ENCODE results near the gene POLL.
"Not testable (repeated sequence)": the region's sequence is repeated elsewhere in the genome, so short reads cannot be mapped to it uniquely, and the experiment has no call there.

Gene POLL

DNA sequence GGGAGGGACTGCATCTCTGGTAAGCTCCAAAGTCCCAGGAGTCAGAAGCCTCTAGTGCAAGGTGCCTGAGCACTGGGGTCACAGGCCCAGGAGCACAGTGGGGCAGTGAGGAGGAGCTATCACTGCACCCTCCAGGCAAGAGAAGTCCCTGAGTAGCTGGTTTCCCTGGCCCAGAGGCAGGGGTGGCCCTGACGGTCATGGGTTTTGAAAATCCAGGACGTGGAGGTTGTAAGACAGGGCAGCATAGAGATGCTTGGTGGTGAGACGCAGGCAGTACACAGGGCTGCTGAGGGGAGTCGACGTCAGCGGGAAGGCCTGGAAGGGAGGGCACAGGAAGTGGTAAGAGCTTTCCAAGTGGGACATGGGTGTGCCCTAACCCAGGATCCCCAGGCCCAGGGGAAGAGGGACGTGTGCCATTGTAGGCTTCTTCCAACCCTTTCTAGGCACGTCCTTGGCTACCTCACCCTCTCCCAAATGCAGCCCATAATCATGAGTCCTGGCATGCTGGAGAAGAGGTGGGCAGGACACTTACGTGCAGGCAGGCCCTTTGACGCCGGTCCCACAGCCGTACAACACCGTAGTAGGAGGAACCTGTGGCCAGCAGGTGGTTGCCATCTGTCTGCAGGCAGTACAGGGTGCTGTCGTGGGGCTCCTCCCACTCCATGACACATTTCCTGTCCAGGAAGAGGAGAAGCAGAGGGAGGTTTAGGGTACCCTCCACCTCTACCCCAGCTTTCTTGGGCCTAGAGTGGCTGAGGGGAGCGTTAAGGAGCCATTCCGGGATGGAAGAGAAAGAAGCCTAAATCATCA, 23.2 kb upstream of the POLL start:
- DNase-seq (ENCODE audit: low read depth in 2 of 2): no peak

DNA sequence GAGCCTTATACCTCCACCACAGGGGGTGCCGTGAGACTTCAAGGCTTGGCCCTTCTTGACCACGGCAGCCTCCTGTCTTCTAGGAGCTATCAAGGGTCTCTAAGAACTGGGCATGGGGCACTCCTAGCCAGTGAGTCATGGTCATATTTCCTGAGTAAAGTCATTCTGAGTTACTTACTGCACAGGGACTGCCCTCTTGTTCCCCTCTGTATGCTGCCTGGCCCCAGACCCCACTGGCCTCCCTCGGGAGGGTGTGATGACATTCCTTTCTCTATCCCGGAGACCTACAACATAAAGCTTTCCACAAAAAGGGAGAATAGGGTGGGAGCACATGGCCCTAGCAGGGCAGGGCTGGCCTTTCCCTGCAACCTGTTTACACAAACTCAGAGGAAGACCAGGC, 21.4 kb upstream of the POLL start:
- DNase-seq (ENCODE audit: low read depth in 2 of 2): no peak

DNA sequence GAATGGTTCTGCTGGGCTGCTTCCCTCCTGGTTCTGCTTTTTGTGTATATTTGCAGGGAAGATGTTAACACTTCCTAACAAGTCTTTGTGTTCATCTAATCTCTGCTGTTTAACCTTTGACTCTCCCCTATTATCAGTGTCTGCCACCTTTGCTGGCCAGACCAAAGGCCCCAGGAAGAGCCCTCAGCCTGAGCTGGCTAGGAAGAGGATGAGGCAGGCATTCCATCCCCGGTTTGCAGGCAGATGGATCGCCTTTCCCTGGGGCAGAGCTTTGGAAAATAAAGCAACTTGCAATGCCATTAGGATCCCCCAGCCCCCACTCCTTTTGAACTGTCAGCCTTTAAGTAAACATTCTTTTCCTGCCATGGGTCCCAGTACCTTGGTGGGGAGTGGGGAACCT, 19.1 kb upstream of the POLL start:
- no peak for DNase-seq (ENCODE audit: low read depth in 2 of 2)

DNA sequence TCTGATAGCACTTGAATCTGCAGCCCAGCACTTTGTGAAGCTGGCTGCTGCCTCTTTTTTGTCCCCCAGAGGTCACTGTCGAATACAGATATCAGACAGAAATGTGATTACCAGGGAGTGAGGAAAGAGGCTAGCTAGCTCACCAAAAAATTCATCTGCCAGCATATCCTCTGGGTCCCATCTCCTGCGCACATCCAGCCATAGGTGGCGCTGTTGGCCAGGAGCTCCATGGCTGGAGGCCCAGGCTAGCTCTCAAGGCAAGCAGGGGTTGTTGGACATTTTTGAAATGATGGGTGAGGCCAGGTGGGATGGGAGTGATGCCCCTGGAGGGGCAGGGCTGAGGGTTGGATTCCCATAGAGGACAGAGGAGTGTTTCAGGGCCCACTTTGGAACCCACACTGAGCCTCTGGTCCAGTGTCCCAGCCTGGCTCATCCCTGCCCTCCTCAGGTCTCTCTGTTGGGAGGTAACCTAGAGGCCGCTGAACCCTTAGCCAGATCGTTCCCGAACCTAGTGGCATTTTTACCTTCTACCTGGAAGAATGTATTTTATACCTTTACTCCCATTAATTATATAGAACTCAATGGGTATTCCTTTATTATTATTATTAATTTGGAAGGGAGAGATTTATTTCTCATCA, 14.8 kb upstream of the POLL start:
- peak; percentile 12 to 20 for DNase-seq (ENCODE audit: low read depth in 2 of 2)

DNA sequence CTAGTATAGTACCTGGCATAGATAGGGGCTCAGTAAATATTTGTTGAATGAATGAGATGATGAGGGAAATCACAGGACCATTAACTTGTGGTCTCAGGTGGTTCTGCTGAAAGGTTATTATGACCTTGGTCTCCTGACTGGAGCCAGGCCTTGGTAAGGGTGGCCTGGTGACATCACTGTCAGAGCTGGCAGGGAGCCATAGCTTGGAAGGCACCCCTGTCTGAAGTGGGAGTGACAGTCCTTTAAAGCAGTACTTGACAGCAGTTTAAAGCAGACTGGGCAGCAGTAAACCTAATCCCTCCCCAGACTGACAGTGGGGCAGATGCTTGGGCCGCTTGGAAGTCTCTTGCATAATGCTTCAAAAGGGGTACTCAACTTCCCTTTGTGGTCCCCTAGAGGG, 13.5 kb upstream of the POLL start:
- no peak for DNase-seq (ENCODE audit: low read depth in 2 of 2)

DNA sequence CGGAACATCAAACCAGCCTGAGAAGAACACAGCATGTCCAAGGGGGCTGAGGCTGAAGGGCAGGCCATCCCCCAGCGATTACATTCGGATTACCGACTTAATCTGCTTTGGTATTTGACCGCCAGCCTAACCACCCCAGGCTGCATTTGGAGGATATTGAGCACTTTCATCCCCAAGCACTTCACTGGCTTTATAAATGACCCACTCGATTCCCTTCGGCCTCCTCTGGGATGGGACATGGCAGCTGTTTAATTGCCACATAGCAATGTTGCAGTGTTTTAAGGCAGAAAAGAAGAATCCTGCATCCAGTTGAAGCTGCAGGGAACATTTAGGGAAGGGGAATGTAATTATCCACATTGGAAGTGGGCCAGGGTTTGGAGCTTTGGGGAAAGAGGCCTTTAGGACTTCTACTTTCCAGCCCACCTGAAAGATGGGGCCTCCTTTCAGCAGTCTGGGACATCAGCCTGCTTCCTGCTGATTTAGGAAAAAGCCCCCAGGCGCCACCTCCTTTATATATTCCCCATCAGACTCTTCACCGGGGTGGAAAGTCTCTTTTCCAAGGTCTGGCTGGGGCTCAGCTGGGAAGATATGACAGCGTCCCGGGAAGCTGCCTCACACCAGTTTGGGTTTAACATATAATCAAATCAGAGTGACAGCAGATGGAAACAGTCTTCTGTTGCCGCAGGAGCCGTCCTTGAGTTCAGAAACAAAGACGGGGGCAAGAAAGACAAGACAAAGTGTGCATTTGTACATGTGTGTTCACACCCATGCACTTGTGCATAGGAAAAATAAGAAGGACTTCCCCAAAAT, 9.2 kb upstream of the POLL start:
- no peak for DNase-seq (ENCODE audit: low read depth in 2 of 2)

DNA sequence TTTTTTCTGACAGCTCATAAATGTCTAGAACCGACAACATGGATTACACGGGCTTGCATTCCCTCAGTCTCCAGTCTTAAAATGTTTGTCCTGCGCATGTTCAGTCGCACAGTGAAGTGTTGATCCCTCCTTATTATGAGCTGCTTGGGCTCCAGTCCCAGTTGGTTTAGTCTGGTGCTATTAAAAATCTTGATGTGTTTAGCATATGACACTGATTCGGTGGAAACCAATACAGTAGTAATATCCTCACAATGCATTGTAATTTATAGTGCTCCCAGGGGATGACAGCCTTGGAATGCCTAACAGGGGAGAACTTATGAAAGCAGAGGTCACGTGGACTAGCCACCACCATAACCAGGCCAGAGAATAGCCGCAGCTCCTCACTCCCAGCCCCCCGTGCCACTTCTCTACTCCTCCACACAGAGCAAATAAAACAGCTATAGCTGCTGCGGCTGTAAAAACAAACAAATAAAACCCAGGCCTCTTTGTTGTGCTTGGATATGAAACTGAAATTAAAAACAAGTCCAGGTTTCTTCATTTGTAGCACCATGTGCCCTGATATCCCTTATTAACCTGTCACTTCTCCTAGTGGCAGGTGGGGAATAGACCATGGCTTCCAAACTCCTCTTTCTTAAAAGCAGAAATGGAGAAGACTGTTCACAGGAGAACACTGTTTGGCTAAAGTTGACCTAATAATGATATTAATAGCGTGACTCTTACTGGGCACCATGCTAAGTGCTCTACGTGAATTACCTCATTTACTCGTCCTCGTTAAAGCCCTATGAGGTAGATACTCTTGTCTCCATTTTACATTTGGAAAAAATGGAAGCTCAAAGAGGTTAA, 7.8 kb upstream of the POLL start:
- DNase-seq (ENCODE audit: low read depth in 2 of 2): no peak

DNA sequence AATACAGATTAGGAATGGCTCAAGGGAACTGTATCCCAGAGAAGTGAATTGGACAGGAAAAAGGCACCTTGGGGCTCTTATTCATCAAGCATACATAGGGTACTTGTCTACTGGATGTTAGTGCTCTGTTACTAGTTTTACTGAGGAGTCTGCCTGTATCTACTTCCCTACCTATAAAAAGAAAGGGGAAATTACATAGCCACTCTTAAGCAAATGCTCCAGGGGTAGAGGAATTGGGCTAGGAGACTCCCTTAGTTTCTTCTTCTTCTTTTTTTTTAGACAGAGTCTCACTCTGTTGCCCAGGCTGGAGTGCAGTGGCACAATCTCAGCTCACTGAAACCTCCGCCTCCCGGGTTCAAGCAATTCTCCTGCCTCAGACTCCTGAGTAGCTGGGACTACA, 5.3 kb upstream of the POLL start:
- not testable (repeated sequence) for DNase-seq (ENCODE audit: low read depth in 2 of 2)

DNA sequence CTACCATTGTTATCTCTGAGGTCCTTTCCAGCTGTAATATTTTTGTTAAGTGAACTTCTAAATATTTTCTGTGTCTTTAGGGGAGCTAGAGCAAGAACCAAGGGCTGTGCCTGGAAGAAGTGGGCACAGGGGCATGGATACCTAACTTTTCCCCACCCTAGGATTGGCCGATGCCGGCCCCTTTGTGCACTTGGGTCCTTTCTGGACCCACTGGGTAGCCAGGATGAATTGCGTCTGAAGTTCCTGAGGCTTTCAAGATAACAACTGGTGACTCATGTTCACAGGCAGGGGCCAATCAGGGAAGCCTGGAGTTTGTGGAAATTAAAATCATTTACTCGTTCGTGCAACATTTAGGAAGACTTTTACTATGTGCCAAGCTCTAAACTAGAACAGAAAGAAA, 822 bp upstream of the POLL start:
- DNase-seq (ENCODE audit: low read depth in 2 of 2): no peak

DNA sequence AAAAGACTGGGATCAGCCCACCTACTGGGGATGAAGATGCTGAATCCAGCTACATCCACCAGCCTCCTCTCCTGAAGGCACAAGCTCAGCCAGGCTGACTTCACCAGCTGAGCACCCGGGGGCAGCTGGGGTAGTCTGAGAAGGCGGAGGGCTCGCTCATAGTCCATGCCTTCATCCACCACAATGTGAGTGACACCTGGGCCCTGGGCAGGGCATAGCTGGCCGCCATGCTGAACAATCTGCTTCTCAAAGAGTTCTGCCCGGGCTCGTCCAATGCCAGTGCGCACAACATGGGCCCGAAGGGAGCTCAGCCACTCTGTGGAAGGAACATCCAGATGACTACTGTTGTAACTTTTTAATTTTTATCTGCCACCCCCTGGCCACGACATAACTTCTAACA, 2.2 kb downstream of the POLL start:
- DNase-seq (ENCODE audit: low read depth in 2 of 2): no peak

DNA sequence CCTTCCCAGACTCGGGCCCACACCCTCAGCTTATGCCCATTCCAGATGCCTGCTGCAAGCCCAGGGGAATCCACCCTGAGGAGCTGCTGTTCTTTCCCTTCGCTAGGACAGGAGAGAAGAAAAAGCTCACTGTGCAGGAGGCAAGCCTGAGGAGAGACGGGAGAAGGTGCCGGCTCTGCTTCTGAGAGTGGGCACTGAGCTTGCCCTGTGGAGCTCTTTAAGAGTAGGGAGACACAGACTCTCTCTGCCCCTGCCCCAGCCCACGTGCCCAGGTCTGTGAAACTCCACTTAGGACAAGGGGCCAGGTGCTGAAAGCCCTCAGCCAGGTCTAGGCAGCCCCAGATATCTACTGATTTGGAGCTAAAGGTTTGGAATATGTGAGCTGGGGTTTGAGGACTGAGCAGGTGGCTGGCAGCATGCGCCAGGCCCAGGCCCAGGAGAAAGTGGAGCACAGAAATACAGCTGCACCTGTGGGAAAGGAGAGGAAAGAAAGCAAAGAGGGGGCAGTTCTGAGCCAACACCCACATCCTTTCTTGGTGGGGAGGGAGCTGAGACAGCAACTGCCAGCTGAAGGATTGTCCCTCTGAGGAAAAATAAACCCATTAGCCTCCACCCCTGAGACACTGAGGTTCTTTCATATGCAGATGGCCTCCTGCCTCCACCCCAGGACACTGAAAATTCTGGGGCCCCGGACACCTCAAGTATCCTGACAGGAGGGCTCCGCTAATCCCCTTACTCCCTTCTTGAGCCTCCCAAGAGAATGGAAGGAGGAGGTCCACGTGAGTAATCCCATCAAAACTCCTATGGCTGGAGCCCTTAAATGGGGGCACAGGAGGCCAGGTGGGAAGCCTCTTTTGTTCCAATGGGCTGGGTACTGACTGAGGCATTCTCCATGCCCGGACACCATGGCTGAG, 7.3 kb downstream of the POLL start:
- no peak for DNase-seq (ENCODE audit: low read depth in 2 of 2)

DNA sequence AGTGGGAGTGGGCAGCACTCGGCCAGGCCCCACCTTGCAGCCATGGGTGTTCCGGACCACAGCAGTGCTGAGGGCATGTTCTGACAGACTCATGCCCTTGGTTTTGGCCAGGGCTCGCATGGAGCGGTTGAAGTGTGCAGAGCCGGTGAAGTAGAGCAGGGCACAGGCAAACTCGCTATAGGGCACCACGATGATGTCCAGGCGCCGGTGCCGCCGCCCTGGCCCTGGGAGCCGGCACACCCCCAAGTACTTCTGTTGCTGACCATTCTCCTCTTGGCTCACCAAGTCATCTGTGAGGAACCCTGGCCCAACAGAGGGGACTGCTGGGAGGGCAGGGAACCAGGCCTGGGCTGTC, 8.6 kb downstream of the POLL start:
- no peak for DNase-seq (ENCODE audit: low read depth in 2 of 2)

DNA sequence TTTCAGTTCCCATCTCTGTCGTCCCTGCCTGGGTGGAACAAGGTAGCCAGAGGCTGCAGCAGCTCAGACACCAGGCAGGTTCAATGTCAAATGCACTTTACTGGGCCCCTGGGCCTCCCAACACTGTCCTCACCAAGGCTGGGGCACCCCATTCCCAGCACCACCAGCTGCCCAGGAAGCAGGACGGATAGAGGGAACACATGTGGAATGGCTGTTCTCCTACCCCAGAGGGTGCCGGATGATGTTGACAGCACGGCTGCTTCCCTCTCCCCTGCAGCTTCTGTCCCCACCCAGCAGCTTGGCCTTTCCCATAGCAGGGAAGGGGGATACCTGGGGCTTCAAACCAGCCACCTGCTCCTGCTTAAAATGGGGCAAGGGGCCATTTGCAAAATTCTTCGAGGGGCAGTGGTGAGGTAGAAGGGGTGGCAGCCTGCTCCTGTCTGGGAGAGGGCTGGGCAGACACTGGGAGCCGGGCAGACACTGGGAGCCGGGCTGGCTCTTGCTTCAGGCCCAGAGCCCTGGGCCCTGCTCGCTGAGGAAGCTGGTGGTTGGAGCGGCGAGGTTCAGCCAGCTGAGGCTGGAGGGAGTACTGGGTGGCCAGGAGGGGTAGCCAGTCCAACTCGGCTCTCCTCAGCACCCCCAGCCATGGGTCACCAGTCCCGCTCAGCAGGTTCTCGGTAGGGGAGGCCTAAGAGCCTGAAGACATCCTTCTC, 9.1 kb downstream of the POLL start:
- no peak for DNase-seq (ENCODE audit: low read depth in 2 of 2)

DNA sequence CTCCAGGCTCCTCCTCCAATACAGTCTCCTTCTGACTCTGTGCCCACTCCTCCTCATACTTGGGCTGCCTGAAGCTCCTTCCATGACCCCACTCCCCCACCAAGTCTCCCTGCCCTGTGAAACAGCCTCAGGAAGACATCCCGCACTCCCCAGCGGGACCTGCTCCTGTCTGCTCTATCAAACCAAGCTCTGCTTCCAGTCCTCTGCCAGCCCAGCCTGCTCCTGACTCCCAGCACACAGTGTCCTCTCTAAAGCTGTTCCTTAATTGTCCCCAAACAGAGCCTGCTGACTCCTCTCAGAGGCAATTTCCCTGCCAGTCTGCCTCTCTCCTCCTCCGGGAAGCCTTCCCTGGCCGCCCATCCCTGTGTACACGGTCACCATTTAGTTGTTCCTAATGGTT, 9.9 kb downstream of the POLL start:
- no peak for DNase-seq (ENCODE audit: low read depth in 2 of 2)

DNA sequence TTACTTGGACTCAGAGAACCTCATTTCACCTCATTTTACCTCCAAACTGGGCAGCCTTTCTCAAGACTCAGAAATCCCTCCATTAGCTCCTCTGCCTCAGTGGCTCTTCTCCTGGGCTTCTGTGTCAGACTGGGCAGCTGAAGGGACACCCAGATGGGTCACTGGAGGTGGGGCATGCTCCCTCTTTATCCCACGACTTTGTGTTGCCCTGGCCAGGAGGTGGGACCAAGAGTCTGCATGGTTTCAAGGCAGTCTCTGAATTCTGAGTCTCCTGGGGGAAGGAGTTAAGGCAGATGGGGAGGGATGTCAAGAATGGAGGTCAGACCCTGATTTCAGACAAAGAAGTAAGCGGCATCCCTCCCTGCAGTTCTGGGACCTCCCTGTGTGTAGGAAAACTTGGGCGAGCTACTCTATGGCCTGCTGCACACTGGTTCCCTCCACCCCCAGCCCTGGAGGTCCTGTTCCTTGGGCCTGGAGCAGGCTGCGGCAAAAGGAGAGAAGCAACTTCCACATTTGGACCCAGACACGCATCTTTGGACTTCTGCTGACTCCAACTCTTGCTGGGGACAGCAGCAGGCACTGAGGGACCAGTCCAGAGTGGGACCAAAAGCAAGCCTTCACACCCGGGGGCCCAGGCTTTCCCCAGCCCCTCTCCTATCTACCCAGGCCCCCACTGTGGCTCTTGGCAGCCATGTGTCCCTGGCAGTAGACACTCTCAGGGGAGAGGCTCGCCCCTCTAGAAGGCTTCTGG, 10.8 kb downstream of the POLL start:
- no peak for DNase-seq (ENCODE audit: low read depth in 2 of 2)

DNA sequence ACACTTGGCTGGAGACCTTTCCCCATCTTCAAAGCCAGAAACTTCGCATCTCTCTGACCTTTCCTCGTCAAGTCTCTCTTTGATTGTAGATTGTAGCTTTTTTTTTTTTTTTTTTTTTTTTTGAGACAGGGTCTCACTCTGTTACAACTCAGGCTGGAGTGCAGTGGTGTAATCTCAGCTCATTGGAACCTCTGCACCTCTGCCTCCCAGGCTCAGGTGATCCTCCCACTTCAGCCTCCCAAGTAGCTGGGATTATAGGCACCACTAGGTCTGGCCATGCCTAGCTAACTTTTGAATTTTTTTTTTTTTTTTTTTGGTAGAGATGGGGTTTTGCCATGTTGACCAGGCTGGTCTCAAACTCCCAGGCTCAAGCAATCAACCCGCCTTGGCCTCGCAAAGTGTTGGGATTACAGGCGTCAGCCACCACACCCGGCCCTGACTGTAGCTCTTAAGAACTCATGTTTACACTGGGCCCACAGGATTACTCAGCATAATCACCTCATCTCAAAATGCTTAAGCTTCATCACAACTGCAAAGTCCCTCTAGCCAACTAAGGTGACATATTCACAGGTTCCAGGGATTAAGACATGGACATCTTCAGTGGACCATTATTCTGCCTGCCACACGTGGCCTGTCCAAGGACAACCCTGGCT, 11.7 kb downstream of the POLL start:
- no peak for DNase-seq (ENCODE audit: low read depth in 2 of 2)

DNA sequence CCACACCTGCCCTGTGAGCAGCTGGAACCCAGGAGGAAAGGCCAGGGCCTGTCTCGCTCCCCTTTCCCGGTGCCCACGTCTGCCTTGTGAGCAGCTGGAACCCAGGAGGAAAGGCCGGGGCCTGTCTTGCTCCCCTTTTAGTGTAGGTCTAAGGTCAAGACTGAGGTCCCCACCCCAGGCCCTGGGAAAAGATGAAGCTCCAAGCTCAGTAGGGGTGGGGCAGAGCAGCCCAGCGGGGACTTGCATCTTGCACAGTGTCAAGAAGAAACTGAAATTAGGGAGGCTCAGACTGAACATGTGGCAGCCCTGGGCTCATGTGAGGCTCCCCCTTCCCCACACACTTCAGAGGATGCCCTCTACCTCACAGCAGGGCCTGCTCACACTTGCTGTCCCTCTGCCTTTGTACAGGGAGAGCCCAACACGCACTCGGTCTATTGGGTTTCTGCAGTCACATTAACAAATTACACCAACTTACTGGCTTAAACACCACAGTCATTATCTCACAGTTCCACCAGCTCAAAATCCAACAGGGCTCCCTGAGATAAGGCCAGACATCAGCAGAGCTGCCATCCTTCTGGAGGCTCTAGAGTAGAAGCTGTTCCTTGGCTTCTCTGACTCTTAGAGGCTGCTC, 12.4 kb downstream of the POLL start:
- DNase-seq (ENCODE audit: low read depth in 2 of 2): no peak

DNA sequence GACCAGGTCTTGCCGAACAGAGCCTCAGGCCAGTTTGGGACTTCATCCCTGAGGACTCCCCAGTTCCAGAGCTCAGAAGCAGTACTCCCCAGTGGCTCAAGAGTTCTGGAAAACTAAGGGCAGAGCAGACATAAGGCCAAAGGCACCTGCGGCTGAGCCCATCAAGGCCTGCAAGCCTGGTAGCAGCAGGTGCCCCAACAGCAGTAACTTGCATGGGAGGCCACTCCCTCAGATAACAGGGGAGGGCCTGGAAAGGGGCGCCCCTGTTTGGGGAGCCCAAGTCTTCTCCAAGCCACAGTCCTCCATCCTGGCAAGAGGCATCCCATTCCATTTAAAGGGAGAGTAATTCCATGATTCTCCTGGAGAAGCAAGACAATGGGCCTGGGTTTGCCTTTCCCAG, 13.0 kb downstream of the POLL start:
- no peak for DNase-seq (ENCODE audit: low read depth in 2 of 2)

All from stimulated activated CD8-positive, alpha-beta memory T cell treated with anti-CD3 and anti-CD28 coated beads, Interleukin-7, amount 100 ng/mL, for 4 hours (primary cell).